Body of pancreas (tissue), 4 donors: ENCODE results near the gene CCDC127.

Experiments used
- POLR2A ChIP-seq, 3 donors: fragments of 450-650 bp; IDR thresholded peaks; one replicate each; pipeline ENCODE4 v1.6.1; 2016; ENCODE audit warnings: antibody characterized with exemption in 3 of 3, mild to moderate bottlenecking in 2 of 3
- TF ChIP-seq, protein P1 (sequence below), 7 experiments: fragments of 450-650 bp in 4 of 7; fragments of 200-600 bp in 3 of 7; sonication (generic) in 3 of 7; IDR thresholded peaks; one replicate each; pipeline ENCODE4 v1.5.1; 2016 to 2019; ENCODE audit warnings: antibody characterized with exemption in 7 of 7

DNA sequence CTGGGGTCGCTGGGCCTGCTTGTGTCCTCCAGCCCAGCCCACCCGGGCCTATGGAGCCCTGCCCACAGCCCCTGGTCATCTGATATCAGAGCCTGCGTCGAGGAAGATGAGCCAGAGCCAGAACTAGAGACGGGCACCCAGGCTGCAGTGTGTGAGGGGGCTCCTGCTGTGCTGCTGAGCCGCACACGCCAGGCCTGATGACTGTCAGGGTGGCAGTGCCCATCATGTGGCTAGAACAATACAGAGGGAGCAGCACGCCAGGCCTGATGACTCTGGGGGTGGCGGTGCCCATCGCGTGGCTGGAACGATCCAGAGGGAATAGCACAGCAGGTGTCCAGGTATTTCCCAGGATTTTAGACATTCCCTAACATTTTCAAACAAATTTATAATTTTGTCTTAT lies 35.8 kb downstream of the CCDC127 start:
- TF ChIP-seq, protein P1, sequence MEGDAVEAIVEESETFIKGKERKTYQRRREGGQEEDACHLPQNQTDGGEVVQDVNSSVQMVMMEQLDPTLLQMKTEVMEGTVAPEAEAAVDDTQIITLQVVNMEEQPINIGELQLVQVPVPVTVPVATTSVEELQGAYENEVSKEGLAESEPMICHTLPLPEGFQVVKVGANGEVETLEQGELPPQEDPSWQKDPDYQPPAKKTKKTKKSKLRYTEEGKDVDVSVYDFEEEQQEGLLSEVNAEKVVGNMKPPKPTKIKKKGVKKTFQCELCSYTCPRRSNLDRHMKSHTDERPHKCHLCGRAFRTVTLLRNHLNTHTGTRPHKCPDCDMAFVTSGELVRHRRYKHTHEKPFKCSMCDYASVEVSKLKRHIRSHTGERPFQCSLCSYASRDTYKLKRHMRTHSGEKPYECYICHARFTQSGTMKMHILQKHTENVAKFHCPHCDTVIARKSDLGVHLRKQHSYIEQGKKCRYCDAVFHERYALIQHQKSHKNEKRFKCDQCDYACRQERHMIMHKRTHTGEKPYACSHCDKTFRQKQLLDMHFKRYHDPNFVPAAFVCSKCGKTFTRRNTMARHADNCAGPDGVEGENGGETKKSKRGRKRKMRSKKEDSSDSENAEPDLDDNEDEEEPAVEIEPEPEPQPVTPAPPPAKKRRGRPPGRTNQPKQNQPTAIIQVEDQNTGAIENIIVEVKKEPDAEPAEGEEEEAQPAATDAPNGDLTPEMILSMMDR (IDR thresholded peaks at IDR 0.05) = no peak
- no peak for TF ChIP-seq POLR2A (IDR thresholded peaks at IDR 0.05)
